Measurements from ENCODE around the gene CTSD.

DNA sequence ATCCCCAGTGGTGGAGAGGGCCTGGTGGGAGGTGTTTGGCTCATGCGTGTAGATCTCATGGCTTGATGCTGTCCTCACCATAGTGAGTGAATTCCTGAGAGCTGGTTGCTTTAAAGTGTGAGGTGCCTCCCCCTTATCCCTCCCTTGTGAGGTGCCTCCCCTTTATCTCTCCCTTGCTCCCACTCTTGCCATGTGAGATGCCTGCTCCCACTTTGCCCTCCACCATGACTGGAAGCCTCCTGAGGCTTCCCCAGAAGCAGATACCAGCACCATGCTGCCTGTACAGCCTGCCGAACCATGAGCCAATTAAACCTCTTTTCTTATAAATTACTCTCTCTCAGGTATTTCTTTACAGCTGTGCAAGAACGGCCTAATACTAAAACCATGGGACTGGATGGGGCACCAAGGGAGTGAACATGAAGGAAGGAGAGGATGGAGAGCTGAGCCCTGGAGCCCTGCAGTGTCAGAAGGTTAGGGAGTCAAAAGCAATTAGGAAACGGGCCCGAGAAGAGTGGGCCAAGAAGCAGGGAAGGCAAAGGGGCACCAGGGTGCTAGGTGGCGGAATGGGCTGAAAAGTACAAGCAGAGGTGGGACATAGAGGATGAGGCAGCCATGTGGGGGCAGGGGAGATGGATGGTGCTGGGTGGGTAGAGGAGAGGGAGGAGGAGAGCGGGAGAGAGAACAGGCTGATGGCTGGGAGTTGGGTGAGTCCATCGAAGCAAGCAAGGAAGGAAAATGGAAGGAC, 22.8 kb downstream of the CTSD start:
- TF ChIP-seq SIN3A (IDR thresholded peaks at IDR 0.05; ENCODE audit: borderline replicate concordance, insufficient read depth, low read length) (no peak), TAF1 (IDR thresholded peaks at IDR 0.05; ENCODE audit: borderline replicate concordance, insufficient read depth, low read length) (no peak), POLR2AphosphoS5 (IDR thresholded peaks at IDR 0.05; ENCODE audit: low read depth, low read length) (no peak)
- TF ChIP-seq, protein P1, sequence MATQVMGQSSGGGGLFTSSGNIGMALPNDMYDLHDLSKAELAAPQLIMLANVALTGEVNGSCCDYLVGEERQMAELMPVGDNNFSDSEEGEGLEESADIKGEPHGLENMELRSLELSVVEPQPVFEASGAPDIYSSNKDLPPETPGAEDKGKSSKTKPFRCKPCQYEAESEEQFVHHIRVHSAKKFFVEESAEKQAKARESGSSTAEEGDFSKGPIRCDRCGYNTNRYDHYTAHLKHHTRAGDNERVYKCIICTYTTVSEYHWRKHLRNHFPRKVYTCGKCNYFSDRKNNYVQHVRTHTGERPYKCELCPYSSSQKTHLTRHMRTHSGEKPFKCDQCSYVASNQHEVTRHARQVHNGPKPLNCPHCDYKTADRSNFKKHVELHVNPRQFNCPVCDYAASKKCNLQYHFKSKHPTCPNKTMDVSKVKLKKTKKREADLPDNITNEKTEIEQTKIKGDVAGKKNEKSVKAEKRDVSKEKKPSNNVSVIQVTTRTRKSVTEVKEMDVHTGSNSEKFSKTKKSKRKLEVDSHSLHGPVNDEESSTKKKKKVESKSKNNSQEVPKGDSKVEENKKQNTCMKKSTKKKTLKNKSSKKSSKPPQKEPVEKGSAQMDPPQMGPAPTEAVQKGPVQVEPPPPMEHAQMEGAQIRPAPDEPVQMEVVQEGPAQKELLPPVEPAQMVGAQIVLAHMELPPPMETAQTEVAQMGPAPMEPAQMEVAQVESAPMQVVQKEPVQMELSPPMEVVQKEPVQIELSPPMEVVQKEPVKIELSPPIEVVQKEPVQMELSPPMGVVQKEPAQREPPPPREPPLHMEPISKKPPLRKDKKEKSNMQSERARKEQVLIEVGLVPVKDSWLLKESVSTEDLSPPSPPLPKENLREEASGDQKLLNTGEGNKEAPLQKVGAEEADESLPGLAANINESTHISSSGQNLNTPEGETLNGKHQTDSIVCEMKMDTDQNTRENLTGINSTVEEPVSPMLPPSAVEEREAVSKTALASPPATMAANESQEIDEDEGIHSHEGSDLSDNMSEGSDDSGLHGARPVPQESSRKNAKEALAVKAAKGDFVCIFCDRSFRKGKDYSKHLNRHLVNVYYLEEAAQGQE (IDR thresholded peaks at IDR 0.05; ENCODE audit: insufficient read depth in 1 of 2, low read depth in 2 of 2, low read length in 2 of 2): no peak

All from PFSK-1 (cell line).